Measurements from ENCODE around the gene CCDC102A.
"Not testable (repeated sequence)": the region's sequence is repeated elsewhere in the genome, so short reads cannot be mapped to it uniquely, and the experiment has no call there.

Gene CCDC102A

DNA sequence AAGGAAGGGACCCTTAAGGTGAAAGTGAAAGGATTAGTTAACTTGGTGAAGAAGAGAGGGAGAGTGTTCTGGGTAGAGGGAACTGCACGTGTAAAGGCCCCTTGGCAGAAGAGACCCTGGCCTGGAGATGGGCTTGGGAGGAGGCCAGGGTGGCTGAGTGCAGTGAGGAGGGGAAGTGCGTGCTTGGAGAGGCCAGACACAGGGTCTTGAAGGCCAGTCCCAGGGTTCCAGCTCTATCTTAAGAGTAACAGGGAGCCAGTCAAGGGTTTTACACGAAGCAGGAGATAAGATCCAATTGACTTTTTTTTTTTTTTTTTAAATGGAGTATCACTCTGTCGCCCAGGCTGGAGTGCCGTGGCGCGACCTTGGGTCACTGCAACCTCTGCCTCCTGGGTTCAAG is 34.9 kb downstream of the CCDC102A start:
- TF ChIP-seq, protein P1, sequence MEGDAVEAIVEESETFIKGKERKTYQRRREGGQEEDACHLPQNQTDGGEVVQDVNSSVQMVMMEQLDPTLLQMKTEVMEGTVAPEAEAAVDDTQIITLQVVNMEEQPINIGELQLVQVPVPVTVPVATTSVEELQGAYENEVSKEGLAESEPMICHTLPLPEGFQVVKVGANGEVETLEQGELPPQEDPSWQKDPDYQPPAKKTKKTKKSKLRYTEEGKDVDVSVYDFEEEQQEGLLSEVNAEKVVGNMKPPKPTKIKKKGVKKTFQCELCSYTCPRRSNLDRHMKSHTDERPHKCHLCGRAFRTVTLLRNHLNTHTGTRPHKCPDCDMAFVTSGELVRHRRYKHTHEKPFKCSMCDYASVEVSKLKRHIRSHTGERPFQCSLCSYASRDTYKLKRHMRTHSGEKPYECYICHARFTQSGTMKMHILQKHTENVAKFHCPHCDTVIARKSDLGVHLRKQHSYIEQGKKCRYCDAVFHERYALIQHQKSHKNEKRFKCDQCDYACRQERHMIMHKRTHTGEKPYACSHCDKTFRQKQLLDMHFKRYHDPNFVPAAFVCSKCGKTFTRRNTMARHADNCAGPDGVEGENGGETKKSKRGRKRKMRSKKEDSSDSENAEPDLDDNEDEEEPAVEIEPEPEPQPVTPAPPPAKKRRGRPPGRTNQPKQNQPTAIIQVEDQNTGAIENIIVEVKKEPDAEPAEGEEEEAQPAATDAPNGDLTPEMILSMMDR (conservative IDR thresholded peaks at IDR 0.05; ENCODE audit: low read depth, low read length) = no peak
- no peak for DNase-seq (ENCODE audit: low read depth)
- no peak overlapping the region for H3K4me3 ChIP-seq (ENCODE audit: low read depth, low read length)

DNA sequence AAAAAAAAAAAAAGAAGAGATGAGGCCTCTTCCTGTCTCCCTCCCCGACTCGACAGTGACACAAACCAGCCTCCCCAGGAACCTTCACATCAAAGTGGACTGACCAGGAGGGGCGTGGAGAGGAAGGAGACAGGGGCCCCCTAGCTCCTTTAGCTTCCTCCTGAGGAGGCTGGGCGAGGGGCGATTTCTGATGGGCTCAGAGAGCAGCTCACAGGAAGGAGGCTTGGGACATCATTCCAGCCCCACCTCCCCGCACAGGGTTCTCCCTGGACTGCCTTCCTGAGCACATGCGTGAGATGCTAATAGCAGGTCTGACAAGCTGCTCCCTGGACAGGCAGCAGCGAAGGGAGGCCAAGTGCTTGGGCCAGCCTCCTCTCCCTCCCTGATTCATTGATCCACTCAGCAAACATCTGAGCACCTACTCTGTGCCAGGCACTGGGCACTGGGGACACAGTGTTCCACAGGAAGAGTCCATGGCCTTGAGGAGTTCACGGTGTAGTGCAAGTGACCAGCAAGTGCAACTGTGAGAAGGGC is 35.7 kb downstream of the CCDC102A start:
- H3K4me3 ChIP-seq (ENCODE audit: low read depth, low read length) = no peak overlapping the region
- TF ChIP-seq, protein P1 (conservative IDR thresholded peaks at IDR 0.05; ENCODE audit: low read depth, low read length) = no peak
- no peak for DNase-seq (ENCODE audit: low read depth)

DNA sequence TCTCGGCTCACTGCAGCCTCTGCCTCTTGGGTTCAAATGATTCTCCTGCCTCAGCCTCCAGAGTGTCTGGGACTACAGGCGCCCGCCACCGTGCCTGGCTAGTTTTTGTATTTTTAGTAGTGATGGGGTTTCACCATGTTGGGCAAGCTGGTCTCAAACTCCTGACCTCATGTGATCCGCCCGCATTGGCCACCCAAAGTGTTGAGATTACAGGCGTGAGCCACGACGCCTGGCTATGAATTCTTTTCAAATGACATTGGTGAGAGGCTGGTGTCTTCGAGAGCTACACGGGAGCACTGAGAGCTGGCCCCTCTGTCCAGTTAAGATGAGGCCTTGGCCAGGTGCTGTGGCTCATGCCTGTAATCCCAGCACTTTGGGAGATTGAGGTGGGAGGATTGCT is 36.4 kb downstream of the CCDC102A start:
- DNase-seq (ENCODE audit: low read depth); H3K4me3 ChIP-seq (ENCODE audit: low read depth, low read length): not testable (repeated sequence)

DNA sequence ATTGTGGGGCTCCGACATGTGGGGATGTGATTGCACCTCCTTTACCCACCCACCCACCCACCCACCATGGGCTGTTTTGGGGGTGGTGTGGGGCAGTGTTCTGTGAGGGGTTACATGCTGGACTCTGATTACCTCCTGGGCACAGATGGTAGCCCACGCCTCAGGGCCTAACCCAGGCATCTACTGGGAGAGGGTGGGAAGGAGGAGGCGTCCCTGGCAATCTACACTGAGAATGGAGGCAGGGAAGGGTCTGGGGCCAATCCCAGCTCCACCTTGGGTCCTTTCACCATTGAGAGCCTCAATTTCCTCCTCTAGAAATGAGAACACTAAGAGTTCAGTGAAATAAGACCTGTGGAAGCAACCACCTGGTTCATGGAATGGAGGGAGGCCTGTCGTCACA is 38.3 kb downstream of the CCDC102A start:
- no peak overlapping the region for H3K4me3 ChIP-seq (ENCODE audit: low read depth, low read length)
- TF ChIP-seq, protein P1 (conservative IDR thresholded peaks at IDR 0.05; ENCODE audit: low read depth, low read length) = no peak
- DNase-seq (ENCODE audit: low read depth) = no peak

DNA sequence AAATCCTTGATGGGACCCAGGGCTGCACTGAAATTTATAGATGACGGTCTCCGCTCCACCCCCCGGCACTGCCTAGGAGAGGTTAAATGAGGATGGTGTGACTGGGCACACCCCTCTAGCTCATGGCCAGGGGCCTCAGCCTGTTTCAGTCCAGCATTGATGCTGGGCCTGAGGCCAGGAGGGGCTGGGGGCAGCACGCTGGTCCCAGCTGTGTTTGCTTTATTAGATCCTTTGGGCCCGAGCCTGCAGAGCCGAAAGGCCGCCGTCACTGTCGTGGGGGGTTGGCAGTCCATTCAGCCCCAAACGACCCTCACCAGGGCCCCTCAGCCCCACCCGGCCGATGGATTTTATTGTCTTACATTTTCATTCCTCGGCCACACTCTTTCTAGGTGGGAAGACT is 39.2 kb downstream of the CCDC102A start:
- no peak for DNase-seq (ENCODE audit: low read depth)
- TF ChIP-seq, protein P1 (conservative IDR thresholded peaks at IDR 0.05; ENCODE audit: low read depth, low read length) = no peak
- H3K4me3 ChIP-seq (ENCODE audit: low read depth, low read length) = no peak overlapping the region

DNA sequence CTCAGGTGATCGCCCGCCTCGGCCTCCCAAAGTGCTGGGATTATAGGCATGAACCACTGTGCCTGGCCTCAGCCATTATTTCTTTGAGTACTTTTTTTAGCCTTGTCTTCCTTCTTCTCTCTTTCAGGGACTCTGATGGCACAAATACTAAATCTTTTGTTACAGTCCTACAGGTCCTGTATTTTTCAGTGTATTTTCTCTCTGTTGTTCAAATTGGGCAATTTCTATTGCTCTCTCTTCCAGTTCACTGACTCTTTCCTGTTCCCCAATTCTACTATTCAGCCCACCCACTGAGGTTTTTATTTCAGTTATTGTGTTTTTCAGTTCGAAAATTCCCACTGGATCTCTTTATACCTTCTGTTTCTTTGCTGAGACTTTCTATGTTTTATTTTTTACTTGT is 42.6 kb downstream of the CCDC102A start:
- no peak for DNase-seq (ENCODE audit: low read depth)
- H3K4me3 ChIP-seq (ENCODE audit: low read depth, low read length) = no peak overlapping the region
- TF ChIP-seq, protein P1 (conservative IDR thresholded peaks at IDR 0.05; ENCODE audit: low read depth, low read length) = no peak

DNA sequence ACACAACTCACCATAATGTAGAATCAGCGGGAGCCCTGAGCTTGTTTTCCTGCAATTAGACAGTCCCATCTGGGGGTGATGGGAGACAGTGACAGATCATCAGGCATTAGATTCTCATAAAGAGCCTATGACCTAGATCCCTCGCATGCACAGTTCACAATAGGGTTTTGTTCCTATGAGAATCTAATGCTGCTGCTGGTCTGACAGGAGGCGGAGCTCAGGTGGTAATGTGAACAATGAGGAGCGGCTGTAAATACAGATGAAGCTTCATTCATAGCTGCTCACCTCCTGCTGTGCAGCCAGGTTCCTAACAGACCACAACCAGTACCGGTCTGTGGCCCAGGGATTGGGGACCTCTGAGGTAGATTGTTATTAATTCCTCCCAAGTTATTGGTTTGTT is 47.1 kb downstream of the CCDC102A start:
- no peak for DNase-seq (ENCODE audit: low read depth)
- H3K4me3 ChIP-seq (ENCODE audit: low read depth, low read length) = no peak overlapping the region
- TF ChIP-seq, protein P1 (conservative IDR thresholded peaks at IDR 0.05; ENCODE audit: low read depth, low read length) = no peak

Data from choroid plexus epithelial cell (primary cell).